Measurements from ENCODE around the gene MAGOHB.
"Not testable (repeated sequence)": the region's sequence is repeated elsewhere in the genome, so short reads cannot be mapped to it uniquely, and the experiment has no call there.

Gene MAGOHB

GRCh38 chr12:10611258-10611657 is 2.2 kb downstream of the MAGOHB start:
- DNase-seq, result not testable (repeated sequence)

- no peak for DNase-seq
These were observed 3.2 kb downstream of the MAGOHB start for GRCh38 chr12:10610188-10610587.

GRCh38 chr12:10607885-10608458 is 5.4 kb downstream of the MAGOHB start:
- DNase-seq, result no peak

- no peak for DNase-seq
These were observed 11.5 kb downstream of the MAGOHB start for GRCh38 chr12:10601860-10602259.

- no peak for DNase-seq
These were observed 12.4 kb downstream of the MAGOHB start for GRCh38 chr12:10600988-10601387.

- no peak for DNase-seq
These were observed 17.5 kb downstream of the MAGOHB start for GRCh38 chr12:10595881-10596280.

GRCh38 chr12:10590966-10591365 is 22.4 kb downstream of the MAGOHB start:
- DNase-seq, result no peak

- DNase-seq, result no peak
These were observed 29.0 kb downstream of the MAGOHB start for GRCh38 chr12:10584415-10584814.

- no peak for DNase-seq
These were observed 30.7 kb downstream of the MAGOHB start for GRCh38 chr12:10582704-10583103.

GRCh38 chr12:10582133-10582532 is 31.3 kb downstream of the MAGOHB start:
- not testable (repeated sequence) for DNase-seq

- DNase-seq, result no peak
These were observed 39.1 kb downstream of the MAGOHB start for GRCh38 chr12:10574307-10574706.

- not testable (repeated sequence) for DNase-seq
These were observed 41.4 kb downstream of the MAGOHB start for GRCh38 chr12:10572021-10572490.

GRCh38 chr12:10571141-10571540 is 42.3 kb downstream of the MAGOHB start:
- no peak for DNase-seq

GRCh38 chr12:10567813-10568212 is 45.6 kb downstream of the MAGOHB start:
- DNase-seq, result no peak

- no peak for DNase-seq
These were observed 49.4 kb downstream of the MAGOHB start for GRCh38 chr12:10563966-10564365.

- DNase-seq, result no peak
These were observed 50.4 kb downstream of the MAGOHB start for GRCh38 chr12:10563002-10563401.

GRCh38 chr12:10562306-10562933 is 51.0 kb downstream of the MAGOHB start:
- no peak for DNase-seq

- DNase-seq, result no peak
These were observed 54.2 kb downstream of the MAGOHB start for GRCh38 chr12:10559244-10559643.

- DNase-seq, result no peak
These were observed 54.6 kb downstream of the MAGOHB start for GRCh38 chr12:10558789-10559188.

GRCh38 chr12:10558301-10558700 is 55.1 kb downstream of the MAGOHB start:
- DNase-seq, result no peak

- peak; percentile 43 for DNase-seq
These were observed 55.6 kb downstream of the MAGOHB start for GRCh38 chr12:10557766-10558165.

- DNase-seq, result no peak
These were observed 56.1 kb downstream of the MAGOHB start for GRCh38 chr12:10557329-10557728.

GRCh38 chr12:10554756-10555481 is 58.5 kb downstream of the MAGOHB start:
- DNase-seq, result no peak

- no peak for DNase-seq
These were observed 59.1 kb downstream of the MAGOHB start for GRCh38 chr12:10554228-10554755.

Data from NCI-H1048 (cell line).